ENCODE measurements around the gene CFAP161. TPM values are rescaled to one million over a fixed set of nuclear protein-coding genes. Genes with fewer than 3 reads are reported as not detected.

CFAP161 gene
- total and polyA plus RNA-seq, 2 experiments from 2014 or later: not detected

DNA sequence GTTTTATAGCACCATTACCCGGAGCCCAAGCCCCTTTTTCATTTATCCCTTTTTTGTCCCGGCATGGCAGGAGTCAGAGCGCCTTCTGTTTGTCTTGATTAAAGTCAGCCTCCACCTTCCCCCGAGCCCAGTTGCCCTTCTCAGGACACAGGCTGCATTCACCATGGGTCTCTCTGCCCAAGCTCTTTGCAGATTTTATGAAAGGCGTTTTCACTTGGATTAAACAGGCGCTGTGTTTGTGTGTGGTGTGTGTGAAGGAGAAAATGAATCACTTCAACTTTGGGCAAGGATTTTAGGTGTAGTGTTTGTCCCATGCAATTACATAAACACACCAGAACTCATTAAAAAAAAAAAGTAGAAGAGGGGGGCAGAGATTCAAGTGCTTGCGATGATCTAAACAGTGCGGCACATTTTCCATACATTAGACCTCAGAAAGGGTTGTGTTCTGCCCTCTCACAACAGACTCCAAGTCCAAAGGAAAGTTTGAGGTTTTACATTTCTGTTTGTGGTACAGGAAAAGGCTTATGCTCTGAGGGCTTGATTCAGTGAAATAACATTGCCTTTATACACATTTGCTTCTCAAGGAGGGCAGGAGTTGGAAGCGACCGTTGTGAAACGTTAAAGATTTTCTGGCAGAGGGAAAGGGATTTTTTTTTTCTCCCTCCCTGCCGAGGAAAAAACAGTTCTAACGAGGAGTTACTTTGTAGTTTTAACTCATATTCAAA, 48.1 kb downstream of the CFAP161 start:
- Histone ChIP-seq H3F3A (ENCODE audit: insufficient read depth) (peaks cover 24% of the 10 kb centered on the region), H3K36me3 (ENCODE audit: low read depth) (no peaks in the 10 kb centered on the region), H3K4me3 (peak overlapping the region; percentile 51), H3K9me2 (ENCODE audit: insufficient read depth) (no peaks in the 10 kb centered on the region), H3K4me1 (ENCODE audit: insufficient read depth) (peaks cover 30% of the 10 kb centered on the region), H4K20me1 (ENCODE audit: insufficient read depth) (no peaks in the 10 kb centered on the region), H3K4me2 (ENCODE audit: unreplicated experiment) (peak overlapping the region; percentile 66), H3K9me3 (ENCODE audit: low read depth) (no peaks in the 10 kb centered on the region), H3K79me2 (ENCODE audit: insufficient read depth) (no peaks in the 10 kb centered on the region), H3K27ac (peak overlapping the region; percentile 85), H3K27me3 (replicated peaks; ENCODE audit: insufficient read depth) (no peaks in the 10 kb centered on the region), H2AFZ (peak overlapping the region; percentile 65), H3K9ac (peak overlapping the region; percentile 72)
- in situ Hi-C loops (cut with MboI): no loop called here
- DNase-seq: peak; percentile 64
- 6 to 7% methylated on average over 13 of the region's 13 CpGs for WGBS, 2 experiments (ENCODE audit: low coverage in 1 of 2, low lambda C conversion rate in 2 of 2, missing lambda C conversion rate in 2 of 2)
- TF ChIP-seq EZH2 (IDR thresholded peaks at IDR 0.05; ENCODE audit: insufficient read depth, poor library complexity, severe bottlenecking) (no peak), EZH2phosphoT487 (IDR thresholded peaks at IDR 0.05; ENCODE audit: insufficient read depth, low read depth) (no peak)

DNA sequence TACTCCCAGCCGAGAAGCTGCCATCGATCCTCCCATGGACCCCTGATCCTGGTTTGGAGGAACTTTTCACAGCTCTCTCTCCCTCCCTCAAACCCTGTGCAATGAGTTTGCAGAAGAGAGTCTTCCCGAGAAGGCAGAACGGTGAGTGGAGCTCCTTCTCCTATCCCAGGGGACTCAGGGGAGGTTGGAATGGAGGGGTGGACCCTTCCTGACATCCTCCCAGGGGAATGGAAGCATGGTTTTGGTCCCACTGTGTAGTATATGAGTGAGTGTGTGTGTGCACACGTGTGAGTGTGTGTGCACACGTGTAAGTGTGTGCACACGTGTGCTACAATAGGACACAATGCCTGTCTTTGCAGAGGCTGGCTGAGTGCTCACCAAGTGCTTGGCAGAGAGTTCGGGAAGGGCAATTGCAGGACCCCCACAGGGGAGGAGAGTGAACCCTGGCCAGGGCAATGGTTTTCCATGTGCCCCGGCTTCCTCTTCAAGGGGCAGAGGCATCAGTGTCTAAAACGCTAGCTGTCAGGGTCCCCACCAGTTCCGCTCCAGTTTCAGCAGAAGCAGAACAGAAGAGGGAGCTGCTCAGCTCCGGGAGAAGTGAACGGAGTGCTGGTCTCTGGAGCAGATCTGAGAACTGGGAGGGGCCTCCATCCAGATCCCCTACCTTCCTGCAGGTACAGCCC, 48.8 kb downstream of the CFAP161 start:
- Histone ChIP-seq H3K4me3 (peak overlapping the region; percentile 51), H3K79me2 (ENCODE audit: insufficient read depth) (no peaks in the 10 kb centered on the region), H3K9me2 (ENCODE audit: insufficient read depth) (no peaks in the 10 kb centered on the region), H3K9me3 (ENCODE audit: low read depth) (no peaks in the 10 kb centered on the region), H3K4me1 (ENCODE audit: insufficient read depth) (peaks cover 30% of the 10 kb centered on the region), H2AFZ (peak overlapping the region; percentile 65), H3K4me2 (ENCODE audit: unreplicated experiment) (peak overlapping the region; percentile 66), H3K9ac (peak overlapping the region; percentile 72), H3F3A (ENCODE audit: insufficient read depth) (peaks cover 24% of the 10 kb centered on the region), H3K27me3 (replicated peaks; ENCODE audit: insufficient read depth) (no peaks in the 10 kb centered on the region), H3K36me3 (ENCODE audit: low read depth) (no peaks in the 10 kb centered on the region), H3K27ac (peak overlapping the region; percentile 85), H4K20me1 (ENCODE audit: insufficient read depth) (no peaks in the 10 kb centered on the region)
- DNase-seq: peak; percentile 50
- in situ Hi-C loops (cut with MboI): no loop called here
- 5 to 6% methylated on average over 13 of the region's 13 CpGs for WGBS, 2 experiments (ENCODE audit: low coverage in 1 of 2, low lambda C conversion rate in 2 of 2, missing lambda C conversion rate in 2 of 2)
- TF ChIP-seq EZH2phosphoT487 (IDR thresholded peaks at IDR 0.05; ENCODE audit: insufficient read depth, low read depth) (no peak), EZH2 (IDR thresholded peaks at IDR 0.05; ENCODE audit: insufficient read depth, poor library complexity, severe bottlenecking) (no peak)

DNA sequence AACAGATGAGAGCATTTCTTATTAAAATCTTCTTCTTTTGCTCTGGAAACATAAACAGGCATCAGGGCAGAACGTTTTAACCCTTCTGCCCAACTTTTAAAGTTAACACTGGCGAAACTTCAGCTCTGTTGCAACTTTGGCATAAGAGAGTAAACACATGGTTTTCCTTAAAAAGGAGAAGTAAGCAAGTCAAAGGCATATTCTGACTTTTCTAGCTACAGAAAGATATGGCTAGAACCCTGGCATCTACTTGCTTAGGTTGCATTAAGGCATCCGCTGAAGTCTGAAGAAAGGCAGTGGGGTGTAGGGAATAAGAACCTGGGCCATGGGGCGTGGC, 49.3 kb downstream of the CFAP161 start:
- Histone ChIP-seq H3K9me2 (ENCODE audit: insufficient read depth) (no peaks in the 10 kb centered on the region), H3K4me1 (ENCODE audit: insufficient read depth) (peaks cover 30% of the 10 kb centered on the region), H3K79me2 (ENCODE audit: insufficient read depth) (no peaks in the 10 kb centered on the region), H3K4me3 (peak overlapping the region; percentile 51; the same call in 1 of the 2 replicates), H3K4me2 (ENCODE audit: unreplicated experiment) (peak overlapping the region; percentile 66), H3K9me3 (ENCODE audit: low read depth) (no peaks in the 10 kb centered on the region), H3K27ac (peak overlapping the region; percentile 85), H4K20me1 (ENCODE audit: insufficient read depth) (no peaks in the 10 kb centered on the region), H2AFZ (peak overlapping the region; percentile 65), H3K9ac (peak overlapping the region; percentile 72), H3K27me3 (replicated peaks; ENCODE audit: insufficient read depth) (no peaks in the 10 kb centered on the region), H3K36me3 (ENCODE audit: low read depth) (no peaks in the 10 kb centered on the region), H3F3A (ENCODE audit: insufficient read depth) (peaks cover 24% of the 10 kb centered on the region)
- no peak for DNase-seq
- 20 to 28% methylated on average over 4 of the region's 4 CpGs for WGBS, 2 experiments (ENCODE audit: low coverage in 1 of 2, low lambda C conversion rate in 2 of 2, missing lambda C conversion rate in 2 of 2)
- TF ChIP-seq EZH2phosphoT487 (IDR thresholded peaks at IDR 0.05; ENCODE audit: insufficient read depth, low read depth) (no peak), EZH2 (IDR thresholded peaks at IDR 0.05; ENCODE audit: insufficient read depth, poor library complexity, severe bottlenecking) (no peak)
- in situ Hi-C loops (cut with MboI): no loop called here

DNA sequence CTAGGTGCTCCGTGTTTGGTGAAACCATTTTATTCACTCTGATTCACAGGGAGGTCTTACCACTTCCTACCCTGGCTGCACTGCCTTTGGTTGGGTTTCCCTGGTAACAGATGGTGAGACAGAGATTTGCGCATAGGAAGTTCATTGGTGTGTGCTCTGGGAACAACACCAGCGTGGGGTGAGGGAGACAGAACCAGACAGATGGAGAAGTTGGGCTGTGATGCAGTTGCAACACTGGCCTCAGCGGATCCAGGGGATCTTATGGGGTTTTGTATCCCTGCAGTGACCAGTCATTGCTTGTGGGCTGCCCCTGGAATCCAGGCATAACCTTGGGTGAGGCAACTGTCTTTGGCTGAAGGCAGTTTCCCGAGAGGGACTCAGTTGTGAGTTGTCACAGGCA, 50.1 kb downstream of the CFAP161 start:
- H3K4me2 ChIP-seq (ENCODE audit: unreplicated experiment): peak overlapping the region; percentile 66
- DNase-seq: peak; percentile 95
- peaks cover 24% of the 10 kb centered on the region for H3F3A ChIP-seq (ENCODE audit: insufficient read depth)
- H3K27ac ChIP-seq: peak overlapping the region; percentile 85
- H3K36me3 ChIP-seq (ENCODE audit: low read depth): no peaks in the 10 kb centered on the region
- no peak overlapping the region for H2AFZ ChIP-seq
- peak overlapping the region; percentile 72 for H3K9ac ChIP-seq
- H3K4me3 ChIP-seq: no peak overlapping the region
- no peaks in the 10 kb centered on the region for H3K9me3 ChIP-seq (ENCODE audit: low read depth)
- 1 to 4% methylated on average over 5 of the region's 5 CpGs for WGBS, 2 experiments (ENCODE audit: low coverage in 1 of 2, low lambda C conversion rate in 2 of 2, missing lambda C conversion rate in 2 of 2)
- no peak for TF ChIP-seq EZH2 (IDR thresholded peaks at IDR 0.05; ENCODE audit: insufficient read depth, poor library complexity, severe bottlenecking)
- TF ChIP-seq EZH2phosphoT487 (IDR thresholded peaks at IDR 0.05; ENCODE audit: insufficient read depth, low read depth): no peak
- no peaks in the 10 kb centered on the region for H3K79me2 ChIP-seq (ENCODE audit: insufficient read depth)
- H4K20me1 ChIP-seq (ENCODE audit: insufficient read depth): no peaks in the 10 kb centered on the region
- in situ Hi-C loops (cut with MboI): no loop called here
- no peaks in the 10 kb centered on the region for H3K27me3 ChIP-seq (replicated peaks; ENCODE audit: insufficient read depth)
- H3K9me2 ChIP-seq (ENCODE audit: insufficient read depth): no peaks in the 10 kb centered on the region
- H3K4me1 ChIP-seq (ENCODE audit: insufficient read depth): peaks cover 33% of the 10 kb centered on the region

Measured in GM23248 (cell line).